Measurements from ENCODE around the gene HM13.

Gene HM13

GRCh38 chr20:31617432-31618104, 103.3 kb downstream of the HM13 start:
- no peak for DNase-seq
